Activated T-helper 2 cell treated with anti-CD3 and anti-CD28 coated beads, Interferon-gamma antibody, Interleukin-2, Interleukin-4, amounts not matched to agents 10 μg/mL and 5 μg/mL and 100 μg/mL, durations not matched to agents 14 hours and 24 hours and 36 hours (primary cell): Measurements from ENCODE around the gene WNT4. TPM values are rescaled to one million over a fixed set of nuclear protein-coding genes. Genes with fewer than 3 reads are reported as not detected.

Experiments used
- DNase-seq: peaks from one replicate; pipeline ENCODE4 v3.0.0; 2021; ENCODE audit warnings: low spot score
- H3K27ac Mint-ChIP-seq: one replicate; pipeline ENCODE4 v1.8.0; 2021; ENCODE audit warnings: mixed read lengths
- H3K27me3 Mint-ChIP-seq: one replicate; pipeline ENCODE4 v1.8.0; 2021; ENCODE audit warnings: low read depth, mixed read lengths
- H3K36me3 Mint-ChIP-seq: one replicate; pipeline ENCODE4 v1.8.0; 2021; ENCODE audit warnings: low read depth, mixed read lengths
- H3K4me1 Mint-ChIP-seq: one replicate; pipeline ENCODE4 v1.8.0; 2021; ENCODE audit warnings: low read depth, mixed read lengths
- H3K4me3 Mint-ChIP-seq: one replicate; pipeline ENCODE4 v1.8.0; 2021; ENCODE audit warnings: low read depth, mild to moderate bottlenecking, moderate library complexity, mixed read lengths
- H3K9me3 Mint-ChIP-seq: one replicate; pipeline ENCODE4 v1.8.0; 2021; ENCODE audit warnings: mixed read lengths
- intact Hi-C: fragments of 100-400 bp; cut with micrococcal nuclease; formaldehyde crosslinking; loops from one replicate; pipeline ENCODE4 v1.15.1; 2023
- total RNA-seq: library from RNA; stranded (reverse); gene quantifications from 2 replicates; pipeline ENCODE4 v1.2.3, GENCODE V29; 2022

Gene WNT4
- total RNA-seq, 1 donor from 2014 or later, result not detected

GRCh38 chr1:22121421-22121911, 21.4 kb downstream of the WNT4 start:
- Mint-ChIP-seq H3K36me3 (peaks cover 5% of the 10 kb centered on the region), H3K9me3 (no peaks in the 10 kb centered on the region), H3K27me3 (no peaks in the 10 kb centered on the region), H3K4me3 (no peak overlapping the region), H3K4me1 (peaks cover 4% of the 10 kb centered on the region), H3K27ac (no peak overlapping the region)
- intact Hi-C loops, result no loop called here
- DNase-seq, result no peak

GRCh38 chr1:22120469-22120790, 22.5 kb downstream of the WNT4 start:
- H3K4me3 Mint-ChIP-seq, result no peak overlapping the region
- H3K9me3 Mint-ChIP-seq, result no peaks in the 10 kb centered on the region
- H3K4me1 Mint-ChIP-seq, result peaks cover 5% of the 10 kb centered on the region
- intact Hi-C loops, result no loop called here
- DNase-seq, result no peak
- H3K27ac Mint-ChIP-seq, result peak overlapping the region; percentile 6
- H3K36me3 Mint-ChIP-seq, result peaks cover 5% of the 10 kb centered on the region
- H3K27me3 Mint-ChIP-seq, result no peaks in the 10 kb centered on the region

GRCh38 chr1:22119626-22120468, 23.1 kb downstream of the WNT4 start:
- intact Hi-C loops, result no loop called here
- Mint-ChIP-seq H3K27me3 (no peaks in the 10 kb centered on the region), H3K9me3 (no peaks in the 10 kb centered on the region), H3K27ac (no peak overlapping the region), H3K36me3 (peaks cover 8% of the 10 kb centered on the region), H3K4me3 (no peak overlapping the region), H3K4me1 (peaks cover 5% of the 10 kb centered on the region)
- DNase-seq, result no peak

GRCh38 chr1:22118291-22118992, 24.5 kb downstream of the WNT4 start:
- Mint-ChIP-seq H3K4me3 (no peak overlapping the region), H3K36me3 (peaks cover 9% of the 10 kb centered on the region), H3K9me3 (no peaks in the 10 kb centered on the region), H3K27ac (no peak overlapping the region), H3K4me1 (peaks cover 5% of the 10 kb centered on the region), H3K27me3 (no peaks in the 10 kb centered on the region)
- no peak for DNase-seq
- intact Hi-C loops, result no loop called here

- Mint-ChIP-seq H3K36me3 (peaks cover 15% of the 10 kb centered on the region), H3K9me3 (no peaks in the 10 kb centered on the region), H3K4me1 (peaks cover 5% of the 10 kb centered on the region), H3K4me3 (no peak overlapping the region), H3K27ac (no peak overlapping the region), H3K27me3 (no peaks in the 10 kb centered on the region)
- no peak for DNase-seq
- intact Hi-C loops, result no loop called here
Measured at GRCh38 chr1:22117851-22118250, 25.0 kb downstream of the WNT4 start.

- intact Hi-C loops, result no loop called here
- no peak for DNase-seq
- H3K27me3 Mint-ChIP-seq, result no peaks in the 10 kb centered on the region
- H3K27ac Mint-ChIP-seq, result no peak overlapping the region
- no peaks in the 10 kb centered on the region for H3K9me3 Mint-ChIP-seq
- peaks cover 5% of the 10 kb centered on the region for H3K4me1 Mint-ChIP-seq
- H3K36me3 Mint-ChIP-seq, result peaks cover 17% of the 10 kb centered on the region
- H3K4me3 Mint-ChIP-seq, result no peak overlapping the region
Measured at GRCh38 chr1:22117238-22117637, 25.7 kb downstream of the WNT4 start.

GRCh38 chr1:22115286-22115685, 27.6 kb downstream of the WNT4 start:
- H3K9me3 Mint-ChIP-seq, result no peaks in the 10 kb centered on the region
- intact Hi-C loops, result no loop called here
- peaks cover 5% of the 10 kb centered on the region for H3K4me1 Mint-ChIP-seq
- no peaks in the 10 kb centered on the region for H3K27me3 Mint-ChIP-seq
- no peak for DNase-seq
- H3K36me3 Mint-ChIP-seq, result peaks cover 24% of the 10 kb centered on the region
- H3K27ac Mint-ChIP-seq, result no peak overlapping the region
- H3K4me3 Mint-ChIP-seq, result no peak overlapping the region

- Mint-ChIP-seq H3K27ac (no peak overlapping the region), H3K4me3 (no peak overlapping the region), H3K27me3 (no peaks in the 10 kb centered on the region), H3K9me3 (no peaks in the 10 kb centered on the region), H3K36me3 (peaks cover 25% of the 10 kb centered on the region), H3K4me1 (peaks cover 5% of the 10 kb centered on the region)
- intact Hi-C loops, result no loop called here
- DNase-seq, result no peak
Measured at GRCh38 chr1:22114083-22115012, 28.5 kb downstream of the WNT4 start.

GRCh38 chr1:22112554-22112953, 30.3 kb downstream of the WNT4 start:
- no peaks in the 10 kb centered on the region for H3K9me3 Mint-ChIP-seq
- no peak overlapping the region for H3K27ac Mint-ChIP-seq
- intact Hi-C loops, result no loop called here
- peaks cover 31% of the 10 kb centered on the region for H3K36me3 Mint-ChIP-seq
- no peaks in the 10 kb centered on the region for H3K27me3 Mint-ChIP-seq
- no peak overlapping the region for H3K4me3 Mint-ChIP-seq
- peaks cover 5% of the 10 kb centered on the region for H3K4me1 Mint-ChIP-seq
- no peak for DNase-seq

GRCh38 chr1:22111620-22112019, 31.3 kb downstream of the WNT4 start:
- no peak for DNase-seq
- Mint-ChIP-seq H3K27ac (peak overlapping the region; percentile 35), H3K27me3 (no peaks in the 10 kb centered on the region), H3K4me1 (peaks cover 4% of the 10 kb centered on the region), H3K9me3 (no peaks in the 10 kb centered on the region), H3K4me3 (no peak overlapping the region), H3K36me3 (peaks cover 34% of the 10 kb centered on the region)
- intact Hi-C loops, result no loop called here

GRCh38 chr1:22111115-22111514, 31.8 kb downstream of the WNT4 start:
- Mint-ChIP-seq H3K36me3 (peaks cover 39% of the 10 kb centered on the region), H3K9me3 (no peaks in the 10 kb centered on the region), H3K27ac (peak overlapping the region; percentile 35), H3K4me1 (peaks cover 1% of the 10 kb centered on the region), H3K27me3 (no peaks in the 10 kb centered on the region), H3K4me3 (no peak overlapping the region)
- DNase-seq, result no peak
- intact Hi-C loops, result no loop called here

GRCh38 chr1:22110016-22110415, 32.9 kb downstream of the WNT4 start:
- no peak overlapping the region for H3K4me3 Mint-ChIP-seq
- no peak for DNase-seq
- intact Hi-C loops, result no loop called here
- H3K27me3 Mint-ChIP-seq, result no peaks in the 10 kb centered on the region
- H3K4me1 Mint-ChIP-seq, result peaks cover 9% of the 10 kb centered on the region
- H3K9me3 Mint-ChIP-seq, result no peaks in the 10 kb centered on the region
- H3K36me3 Mint-ChIP-seq, result peaks cover 47% of the 10 kb centered on the region
- no peak overlapping the region for H3K27ac Mint-ChIP-seq
